ENCODE results near the gene ATP23.

Gene ATP23

GRCh38 chr12:57909056-57909455 lies 32.3 kb upstream of the ATP23 start:
- no peak for DNase-seq

- DNase-seq = no peak
Observed at GRCh38 chr12:57909611-57910010, 31.8 kb upstream of the ATP23 start.

GRCh38 chr12:57918147-57918546 lies 23.2 kb upstream of the ATP23 start:
- no peak for DNase-seq

- no peak for DNase-seq
Observed at GRCh38 chr12:57927086-57927485, 14.3 kb upstream of the ATP23 start.

- no peak for DNase-seq
Observed at GRCh38 chr12:57929092-57929830, 12.1 kb upstream of the ATP23 start.

- DNase-seq = no peak
Observed at GRCh38 chr12:57934819-57935218, 6.5 kb upstream of the ATP23 start.

GRCh38 chr12:57935331-57935730 lies 6.0 kb upstream of the ATP23 start:
- no peak for DNase-seq

- DNase-seq = peak; percentile 96
Observed at GRCh38 chr12:57935839-57936512, 5.4 kb upstream of the ATP23 start.

GRCh38 chr12:57936513-57936883 lies 4.9 kb upstream of the ATP23 start:
- DNase-seq = no peak

GRCh38 chr12:57939291-57939690 lies 2.1 kb upstream of the ATP23 start:
- DNase-seq = no peak

GRCh38 chr12:57940052-57940914 lies 1.1 kb upstream of the ATP23 start:
- peak; percentile 8 for DNase-seq

- DNase-seq = no peak
Observed at GRCh38 chr12:57940915-57941164, 527 bp upstream of the ATP23 start.

- DNase-seq = no peak
Observed at GRCh38 chr12:57943438-57944080, 2.2 kb downstream of the ATP23 start.

GRCh38 chr12:57944313-57945023 lies 3.1 kb downstream of the ATP23 start:
- no peak for DNase-seq

- no peak for DNase-seq
Observed at GRCh38 chr12:57952766-57953165, 11.4 kb downstream of the ATP23 start.

GRCh38 chr12:57954768-57955167 lies 13.4 kb downstream of the ATP23 start:
- no peak for DNase-seq

GRCh38 chr12:57958061-57958657 lies 16.8 kb downstream of the ATP23 start:
- DNase-seq = no peak

- DNase-seq = no peak
Observed at GRCh38 chr12:57964421-57964820, 23.1 kb downstream of the ATP23 start.

- no peak for DNase-seq
Observed at GRCh38 chr12:57965766-57966165, 24.4 kb downstream of the ATP23 start.

- DNase-seq = no peak
Observed at GRCh38 chr12:57966536-57966935, 25.2 kb downstream of the ATP23 start.

GRCh38 chr12:57983146-57983857 lies 41.9 kb downstream of the ATP23 start:
- peak; percentile 23 for DNase-seq

Measured in CD4-positive, alpha-beta T cell treated with Interleukin-21 for 1 hour (primary cell).